ENCODE data around the gene ZNF70. TPM values are rescaled to one million over a fixed set of nuclear protein-coding genes. Genes with fewer than 3 reads are reported as not detected.

Gene ZNF70
- total RNA-seq, 1 donor from 2014 or later = 1.4 TPM

DNA sequence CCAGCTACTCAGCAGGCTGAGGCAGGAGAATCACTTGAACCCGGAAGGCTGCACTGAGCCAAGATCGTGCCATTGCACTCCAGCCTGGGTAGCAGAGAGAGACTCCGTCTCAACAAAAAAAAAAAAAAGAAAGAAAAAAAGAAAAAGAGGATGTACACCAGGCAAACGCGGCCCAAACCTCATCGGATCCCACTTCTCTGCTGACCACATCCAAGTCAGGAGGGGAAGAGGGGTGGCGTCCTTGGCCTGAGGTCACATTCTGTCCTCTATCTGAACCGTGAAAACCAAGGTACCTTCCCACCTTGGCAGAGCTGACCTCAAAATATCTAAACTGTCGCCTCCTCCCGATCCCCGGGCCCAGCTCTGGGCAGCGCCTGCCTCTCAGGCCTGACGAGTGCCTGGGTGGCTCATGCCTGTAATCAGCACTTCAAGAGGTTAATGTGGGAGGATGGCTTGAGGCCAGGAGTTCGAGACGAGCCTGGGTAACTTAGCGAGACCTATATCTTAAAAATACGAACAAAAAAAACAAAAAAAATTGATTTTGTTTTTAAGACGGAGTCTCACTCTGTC is 35.0 kb downstream of the ZNF70 start:
- ATAC-seq = no peak

DNA sequence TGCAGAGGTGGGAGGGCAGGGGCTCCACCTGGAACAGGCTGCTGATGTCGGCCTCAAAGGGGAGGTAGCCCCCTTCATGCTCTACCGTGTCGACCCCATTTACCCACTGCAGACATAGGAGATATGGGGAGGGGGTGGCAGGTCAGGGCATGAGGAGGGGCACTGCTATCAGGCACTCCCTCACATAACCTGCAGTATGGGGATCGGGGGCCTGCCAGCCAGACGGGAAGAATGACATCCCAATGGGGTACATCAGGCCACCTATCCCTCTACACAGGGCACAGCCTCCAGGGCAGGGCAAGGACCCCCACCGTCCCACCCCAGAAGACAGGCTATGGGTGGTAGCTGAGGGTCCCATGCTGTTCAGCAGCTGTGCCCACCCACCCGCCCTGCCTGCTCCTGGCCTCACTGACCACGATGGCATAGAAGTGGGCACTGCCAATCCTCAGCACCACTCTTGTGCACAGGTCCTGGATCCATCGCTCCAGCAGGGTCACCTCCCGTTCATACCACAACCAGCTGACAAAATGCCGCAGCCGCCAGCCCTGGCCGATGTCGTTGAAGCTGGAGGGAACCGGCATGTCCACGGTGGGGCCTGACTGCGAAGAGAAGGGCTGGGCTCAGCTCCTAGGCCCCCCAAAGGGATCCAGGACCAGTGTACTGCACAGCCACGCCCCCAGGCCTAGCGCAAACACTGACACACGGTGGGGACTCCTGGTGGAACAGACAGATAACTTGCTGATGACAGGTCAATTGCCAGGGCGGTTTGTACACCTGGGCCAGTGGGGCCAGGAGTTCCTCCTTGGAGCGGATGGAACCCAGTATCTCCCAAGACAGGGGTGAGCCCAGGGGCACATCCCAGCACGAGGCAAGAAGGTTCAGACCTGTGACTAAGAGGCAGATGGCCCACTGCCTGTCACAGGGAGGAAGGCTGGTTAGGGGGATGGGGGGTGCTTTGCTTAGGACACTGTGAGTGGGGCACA is 36.0 kb downstream of the ZNF70 start:
- peak; percentile 3 for ATAC-seq

DNA sequence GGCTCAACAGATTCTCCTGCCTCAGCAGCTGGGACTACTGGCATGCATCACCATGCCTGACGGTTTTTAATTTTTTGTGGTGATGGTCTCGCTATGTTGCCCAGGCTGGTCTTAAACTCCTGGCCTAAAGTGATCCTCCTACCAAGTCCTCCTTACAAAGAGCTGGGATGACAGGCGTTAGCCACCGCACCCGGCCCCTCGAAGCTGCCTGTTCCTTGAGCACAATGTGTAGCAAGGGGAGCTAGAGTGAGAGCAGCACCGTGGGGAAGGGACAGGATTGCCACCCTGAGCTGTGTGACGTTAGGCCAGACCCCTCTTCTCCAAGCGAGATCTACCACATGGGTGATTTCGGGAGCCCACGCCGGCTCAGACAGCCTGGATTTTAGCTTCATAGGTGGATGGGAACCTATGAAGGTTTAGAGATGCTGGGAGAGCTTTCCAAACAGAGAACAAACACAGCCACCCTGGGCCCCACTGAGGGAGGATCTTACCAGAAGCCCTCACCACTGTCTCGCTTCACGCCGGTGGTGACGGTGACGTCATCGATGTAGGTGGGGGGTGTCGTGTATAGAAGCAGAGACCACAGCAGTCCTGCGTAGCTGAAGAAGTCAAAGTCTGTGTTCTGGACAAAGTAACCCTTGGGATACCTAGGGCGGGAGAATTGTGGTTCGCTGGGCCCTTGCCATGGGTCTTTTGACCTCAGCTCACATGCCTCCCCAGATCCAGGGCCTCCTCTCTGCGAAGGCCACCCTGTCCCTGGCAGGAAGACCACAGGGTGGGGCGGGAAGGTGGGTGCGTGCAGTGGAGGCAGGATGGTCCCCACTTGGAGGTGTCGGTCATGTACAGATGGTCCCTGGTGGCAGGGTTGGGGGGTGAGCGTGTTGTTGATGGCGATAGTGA is 37.0 kb downstream of the ZNF70 start:
- ATAC-seq = no peak

DNA sequence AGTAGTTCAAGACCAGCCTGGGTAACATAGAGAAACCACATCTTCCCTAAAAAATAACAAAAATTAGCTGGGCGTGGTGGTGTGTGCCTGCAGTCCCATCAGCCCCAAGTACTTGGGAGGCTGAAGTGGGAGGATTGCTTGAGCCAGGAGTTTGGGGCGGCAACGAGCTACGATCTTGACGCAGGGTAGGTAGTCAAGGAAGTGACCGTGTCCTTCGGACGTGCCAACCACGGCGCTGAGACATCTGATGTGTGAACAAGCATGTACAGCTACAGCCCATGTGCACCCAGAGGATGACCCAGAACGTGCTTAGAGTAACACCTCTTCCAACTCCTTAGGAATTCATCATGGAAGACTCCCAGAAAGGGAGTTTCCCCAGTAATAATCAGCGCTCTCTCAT is 38.7 kb downstream of the ZNF70 start:
- ATAC-seq = no peak

DNA sequence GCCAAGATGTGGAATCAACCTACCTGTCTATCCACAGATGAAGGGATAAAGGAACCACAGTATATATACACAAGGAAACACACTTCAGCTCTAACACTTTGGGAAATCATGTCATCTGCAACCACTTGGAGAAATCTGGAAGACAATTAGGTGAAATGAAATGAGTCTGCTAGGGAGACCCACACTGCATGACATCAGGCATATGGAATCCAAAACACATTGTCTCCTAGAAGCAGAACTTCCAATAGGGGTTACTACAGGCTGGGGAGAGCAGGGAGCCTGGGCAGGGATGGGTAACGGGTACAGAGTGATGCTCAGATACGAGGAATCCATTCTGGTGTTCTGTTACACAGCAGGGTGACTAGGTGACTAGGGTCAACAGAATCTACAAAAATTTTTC is 41.8 kb downstream of the ZNF70 start:
- ATAC-seq = no peak

DNA sequence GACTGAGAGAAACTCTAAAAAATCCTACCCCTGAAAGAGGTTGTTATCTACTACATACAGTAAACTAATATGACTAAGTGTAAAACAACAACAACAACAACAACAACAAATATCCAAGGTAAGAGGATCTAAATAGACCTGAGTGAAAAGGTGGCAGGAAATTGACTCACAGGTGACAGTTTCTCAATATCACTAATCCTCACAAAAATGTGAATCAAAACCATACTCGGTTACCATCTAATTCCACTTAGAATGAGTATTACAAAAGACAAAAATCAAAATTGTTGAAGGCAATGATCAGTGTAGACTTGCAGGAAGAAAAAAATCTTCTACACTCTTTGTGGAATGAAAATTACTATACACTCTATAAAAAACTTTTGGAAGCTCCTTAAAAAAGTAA is 42.6 kb downstream of the ZNF70 start:
- ATAC-seq = no peak

DNA sequence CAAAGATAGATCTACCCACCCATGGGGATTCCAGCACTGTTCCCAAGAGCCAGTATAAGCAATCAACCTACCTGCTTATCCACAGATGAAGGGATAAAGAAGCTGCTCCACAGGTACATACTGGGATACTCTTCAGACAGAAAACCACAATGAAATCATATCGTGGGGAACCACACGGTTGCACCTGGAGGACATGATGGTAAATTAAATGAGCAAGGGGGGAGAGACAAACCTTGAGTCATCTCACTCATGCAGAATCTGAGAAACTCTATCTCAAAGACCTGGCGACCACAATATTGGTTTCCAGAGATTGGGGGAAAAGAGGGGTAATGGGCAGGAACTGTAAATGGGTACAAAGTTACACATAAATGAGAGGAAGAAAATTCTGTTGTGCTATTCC is 45.6 kb downstream of the ZNF70 start:
- ATAC-seq = no peak

DNA sequence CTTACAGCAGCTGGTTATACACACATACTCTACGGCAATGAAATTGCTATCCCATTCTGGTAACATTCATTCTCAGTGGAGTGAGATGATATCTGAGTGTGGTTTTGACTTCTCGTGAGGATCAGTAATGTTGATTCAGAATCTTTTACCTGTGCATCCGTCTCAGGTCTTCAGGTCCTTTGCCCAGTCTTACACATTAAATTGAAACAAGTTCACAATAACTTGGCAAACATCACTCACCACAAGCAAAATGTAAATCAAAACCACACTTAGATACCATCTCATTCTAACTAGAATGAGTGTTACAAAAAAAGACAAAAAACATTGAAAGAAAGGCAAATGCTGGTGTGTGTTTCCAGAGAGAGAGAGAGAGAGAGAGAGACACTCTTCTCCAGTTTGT is 46.1 kb downstream of the ZNF70 start:
- ATAC-seq = no peak

DNA sequence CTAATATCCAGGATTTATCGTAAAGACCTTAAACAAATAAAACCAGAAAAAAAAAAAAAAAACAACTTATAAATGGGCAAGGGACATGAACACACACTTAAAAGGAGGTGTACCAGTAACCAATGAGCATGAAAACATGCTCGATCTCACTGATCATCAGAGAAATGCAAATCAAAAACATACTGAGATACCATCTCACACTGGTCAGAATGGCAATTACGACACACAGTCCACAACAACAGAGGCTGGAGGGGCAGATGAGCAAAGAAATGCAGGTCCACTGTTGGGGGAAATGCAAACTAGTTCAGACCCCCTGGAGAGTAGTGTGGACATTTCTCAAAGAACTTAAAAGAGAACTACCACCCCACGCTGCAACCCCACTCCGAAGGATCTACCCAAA is 46.9 kb downstream of the ZNF70 start:
- no peak for ATAC-seq

DNA sequence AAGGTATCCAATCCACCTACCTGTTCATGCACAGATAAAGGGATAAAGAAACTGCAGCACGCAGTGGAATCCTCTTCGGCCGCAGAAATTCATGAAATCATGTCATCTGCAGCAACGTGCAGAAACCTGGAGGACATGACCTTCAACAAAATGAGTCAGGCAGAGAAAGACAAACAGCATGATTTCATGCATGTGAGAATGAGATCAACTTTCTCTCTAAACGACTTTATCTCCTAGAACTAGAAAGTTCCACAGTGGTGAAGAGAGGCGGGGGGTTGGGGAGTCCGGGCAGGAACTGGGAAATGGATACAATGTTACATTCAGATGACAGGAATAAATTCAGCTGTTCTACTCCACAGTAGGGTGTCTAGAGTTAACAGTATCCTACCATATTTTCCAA is 50.2 kb downstream of the ZNF70 start:
- ATAC-seq = no peak

DNA sequence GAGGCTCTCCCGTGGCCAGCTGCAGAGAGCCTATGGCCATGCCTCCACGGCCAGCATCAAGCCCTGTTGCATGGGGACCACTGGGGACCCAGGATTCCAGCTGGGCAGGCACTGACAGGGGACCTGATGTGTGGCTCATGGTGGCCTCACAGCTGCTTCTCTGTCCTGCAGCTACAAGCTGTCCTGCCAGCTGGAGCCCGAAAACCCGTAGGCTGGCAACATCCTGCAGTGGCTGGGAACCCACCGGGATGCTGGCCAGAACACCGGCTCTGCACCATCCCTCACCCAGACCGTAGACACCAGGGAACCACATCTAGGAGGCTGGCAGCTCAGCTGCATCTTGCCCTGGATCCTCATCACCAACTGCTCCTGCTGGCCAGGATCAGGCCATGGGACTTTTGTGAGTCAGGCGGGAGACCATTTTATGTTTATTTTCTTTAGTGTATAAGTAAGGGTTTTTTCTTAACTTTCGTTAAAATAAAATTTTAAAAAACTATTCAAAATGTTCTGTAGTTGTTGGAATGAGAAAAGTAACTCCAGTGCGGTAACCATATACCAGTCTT is 52.2 kb downstream of the ZNF70 start:
- no peak for ATAC-seq

DNA sequence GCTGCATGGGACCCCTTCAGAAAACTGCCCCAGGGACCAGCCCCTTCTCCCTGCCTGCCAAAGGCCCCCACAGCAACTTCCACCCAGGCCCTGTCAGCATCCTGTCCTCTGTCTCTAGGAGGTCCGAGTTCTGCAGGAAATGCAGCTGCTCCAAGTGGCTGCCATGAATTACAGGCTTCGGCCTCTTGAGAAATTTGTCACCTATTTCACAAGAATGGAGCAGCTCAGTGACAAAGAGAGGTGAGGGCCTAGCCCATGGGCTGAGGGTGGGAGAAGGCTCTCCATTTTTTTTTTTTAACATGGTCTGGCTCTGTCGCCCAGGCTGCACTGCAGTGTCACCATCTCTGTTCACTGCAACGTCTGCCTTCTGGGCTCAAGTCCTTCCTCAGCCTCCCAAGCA is 52.8 kb downstream of the ZNF70 start:
- ATAC-seq = no peak

DNA sequence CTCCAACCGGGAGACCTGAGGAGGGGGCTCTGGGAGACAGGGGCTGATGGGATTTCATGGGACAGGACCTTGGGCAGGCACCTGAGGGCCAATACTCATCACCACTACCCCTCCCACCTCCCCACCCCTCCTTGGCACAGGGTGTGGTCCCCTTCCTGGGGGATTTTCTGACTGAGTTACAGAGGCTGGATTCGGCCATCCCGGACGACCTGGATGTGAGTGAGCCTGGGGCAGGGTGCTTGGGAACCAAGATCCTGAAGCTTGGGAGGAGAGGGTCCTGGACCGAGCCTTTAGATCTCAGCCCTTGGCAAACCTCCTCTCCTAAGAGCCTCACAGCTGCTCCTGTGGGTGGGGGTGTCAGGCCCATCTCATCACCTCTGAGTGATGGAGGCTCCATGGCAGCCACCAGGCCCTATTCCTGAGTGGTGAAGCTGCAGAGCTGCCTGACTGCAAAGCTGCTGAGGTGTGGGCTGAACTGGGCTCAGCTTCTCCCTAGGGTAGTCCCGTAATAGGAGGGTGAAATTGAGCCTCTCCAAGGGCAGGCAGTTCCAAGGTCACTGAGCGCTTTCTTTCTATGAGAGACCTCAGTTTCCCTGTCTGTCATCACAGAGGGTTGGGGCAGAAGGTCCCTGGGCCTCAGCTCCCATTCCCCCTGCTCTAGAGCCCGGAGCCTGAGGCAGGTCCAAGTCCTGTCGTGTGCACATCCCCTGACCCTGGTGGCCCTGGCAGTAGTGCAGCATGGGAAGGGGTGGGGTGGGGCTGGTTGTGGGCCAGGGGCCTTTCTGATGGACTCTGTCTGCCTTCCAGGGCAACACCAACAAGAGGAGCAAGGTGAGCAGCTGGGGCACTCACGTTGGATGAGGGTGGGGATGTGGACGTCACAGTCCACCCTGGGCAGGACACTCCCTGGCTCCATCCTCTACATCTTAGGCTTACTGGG is 53.6 kb downstream of the ZNF70 start:
- peak; percentile 4 for ATAC-seq

DNA sequence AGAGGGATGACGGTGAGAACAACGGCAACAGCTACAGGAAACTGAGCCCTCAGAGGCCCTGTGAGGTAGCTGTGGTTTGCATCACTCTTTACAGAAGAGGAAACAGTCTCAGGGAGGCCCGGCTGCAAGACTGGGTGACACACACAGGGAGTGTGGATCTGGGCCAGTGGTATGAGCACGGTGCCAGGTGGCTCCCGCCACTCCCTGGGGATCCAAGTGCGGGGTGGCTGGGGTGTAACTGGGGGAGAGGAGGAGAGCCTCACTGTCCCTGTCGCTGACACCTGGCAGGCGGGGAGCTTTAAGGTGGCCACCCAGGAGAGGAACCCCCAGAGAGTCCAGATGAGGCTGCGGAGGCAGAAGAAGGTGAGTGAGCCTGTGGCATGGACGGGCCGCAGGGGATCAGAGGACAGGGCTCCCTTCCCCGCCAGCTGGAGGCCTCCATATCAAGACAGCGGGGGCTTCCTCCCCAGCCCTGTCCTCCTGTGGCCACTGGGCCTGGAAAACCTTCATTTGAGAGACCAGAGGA is 54.5 kb downstream of the ZNF70 start:
- ATAC-seq = peak; percentile 66

DNA sequence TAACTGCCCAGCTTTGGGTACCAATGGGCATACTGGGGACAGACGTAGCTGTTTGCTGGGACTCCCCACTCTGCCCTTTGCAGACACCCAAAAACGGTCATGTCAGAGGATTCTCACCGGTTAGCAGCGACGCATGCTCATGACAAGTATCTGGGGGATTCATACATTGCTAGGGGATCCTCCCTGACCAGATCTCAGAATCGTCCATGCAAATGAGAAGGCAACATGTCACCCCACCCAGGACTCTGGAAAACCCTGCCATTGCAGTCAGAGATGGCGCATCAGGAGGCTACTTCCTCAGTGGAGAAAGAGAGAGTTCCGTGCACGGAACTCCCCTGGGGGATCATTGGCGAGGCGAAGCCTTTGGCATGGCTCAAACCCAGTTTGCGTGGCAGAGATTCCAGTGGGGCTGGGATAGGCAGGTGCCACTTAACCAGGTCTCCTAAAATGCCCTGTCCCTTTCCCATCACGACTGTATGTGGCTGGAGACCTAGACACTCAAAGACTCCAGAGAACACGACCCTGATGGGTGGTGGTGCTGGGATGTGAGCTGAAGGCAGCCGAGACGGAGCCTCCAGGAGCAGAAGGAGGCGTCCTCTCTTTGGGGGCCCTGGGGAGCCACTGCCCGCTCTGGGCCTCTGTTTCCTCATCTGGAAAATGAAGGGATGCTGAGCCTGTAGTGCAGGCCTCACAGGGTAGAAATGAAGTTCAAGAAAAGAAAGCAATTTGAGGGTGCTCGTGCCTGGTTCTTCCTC is 55.2 kb downstream of the ZNF70 start:
- ATAC-seq = no peak

DNA sequence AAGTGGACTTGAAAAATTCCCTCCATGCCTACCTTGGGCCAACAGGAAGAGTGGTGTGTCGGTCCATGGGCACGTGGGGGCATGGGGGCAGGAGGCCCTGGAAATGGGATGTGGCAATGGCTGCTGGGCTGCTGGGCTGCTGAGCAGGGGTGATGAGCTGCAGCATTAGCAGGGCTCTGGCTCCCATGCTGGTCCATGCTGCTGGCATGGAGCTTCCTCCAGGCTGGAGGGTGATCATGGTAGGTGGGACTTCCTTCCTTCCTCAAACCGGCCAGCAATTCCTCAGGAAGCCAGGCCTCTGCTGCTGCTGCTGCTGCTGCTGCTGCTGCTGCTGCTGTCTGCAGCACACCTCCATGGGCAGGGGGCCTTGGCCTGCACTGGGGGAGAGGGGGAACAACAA is 55.8 kb downstream of the ZNF70 start:
- ATAC-seq = no peak

DNA sequence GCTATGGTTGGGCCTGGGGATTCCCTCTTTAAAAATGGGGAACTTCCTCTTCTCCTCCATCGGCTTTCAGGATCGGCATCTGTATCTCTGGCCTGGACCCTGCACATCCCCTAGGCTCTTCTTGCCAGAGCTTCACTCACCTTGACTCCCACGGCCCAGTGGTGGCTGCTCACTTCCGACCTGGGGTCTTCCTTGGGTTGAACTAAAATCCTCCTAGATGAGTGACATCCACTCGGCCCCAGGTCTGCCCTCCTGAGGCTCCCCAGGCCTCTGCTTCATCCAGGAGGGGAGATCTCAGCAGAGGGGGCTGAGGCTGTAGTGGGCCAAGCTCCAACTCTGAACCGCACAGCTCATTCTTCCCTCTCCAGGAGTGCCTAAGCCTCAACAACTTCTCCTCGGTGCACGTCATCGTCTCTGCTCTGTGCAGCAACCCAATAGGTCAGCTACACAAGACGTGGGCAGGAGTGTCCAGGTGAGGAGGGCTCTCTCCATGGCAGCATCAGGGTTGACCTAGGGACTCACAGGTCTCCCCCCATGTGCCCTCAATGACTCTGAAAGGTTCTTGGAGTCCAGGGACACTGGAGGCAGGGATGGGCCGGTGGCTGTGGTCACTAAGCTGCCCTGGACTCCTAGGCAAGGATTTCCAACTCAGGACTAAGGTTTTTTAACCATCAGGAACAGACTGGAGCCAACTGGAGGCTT is 56.8 kb downstream of the ZNF70 start:
- no peak for ATAC-seq

DNA sequence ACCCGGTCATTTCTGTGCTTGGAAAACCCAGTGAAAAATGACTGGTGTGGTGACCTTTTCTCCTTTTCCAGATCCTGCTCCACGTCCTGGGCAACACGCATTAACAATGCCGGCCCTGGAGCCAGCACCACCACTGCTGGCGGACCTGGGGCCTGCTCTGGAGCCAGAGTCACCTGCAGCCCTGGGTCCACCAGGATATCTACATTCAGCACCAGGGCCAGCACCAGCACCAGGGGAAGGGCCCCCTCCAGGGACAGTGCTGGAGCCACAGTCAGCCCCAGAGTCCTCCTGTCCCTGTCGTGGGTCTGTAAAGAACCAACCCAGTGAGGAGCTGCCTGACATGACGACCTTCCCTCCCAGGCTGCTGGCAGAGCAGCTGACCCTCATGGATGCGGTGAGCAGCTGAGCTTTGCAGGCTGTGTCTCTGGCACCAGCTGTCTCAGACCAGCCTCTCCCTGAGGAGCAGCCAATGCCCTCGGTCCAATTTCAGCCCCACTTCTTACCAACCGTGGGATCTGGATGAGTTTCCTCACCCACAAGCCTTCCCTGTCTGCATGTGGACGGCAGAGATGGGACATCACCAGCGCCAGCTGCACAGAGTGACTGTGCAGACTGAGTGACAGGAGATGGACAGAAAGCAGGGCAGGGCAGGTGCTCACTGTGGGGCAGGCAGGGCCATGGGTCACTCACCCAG is 58.2 kb downstream of the ZNF70 start:
- no peak for ATAC-seq

DNA sequence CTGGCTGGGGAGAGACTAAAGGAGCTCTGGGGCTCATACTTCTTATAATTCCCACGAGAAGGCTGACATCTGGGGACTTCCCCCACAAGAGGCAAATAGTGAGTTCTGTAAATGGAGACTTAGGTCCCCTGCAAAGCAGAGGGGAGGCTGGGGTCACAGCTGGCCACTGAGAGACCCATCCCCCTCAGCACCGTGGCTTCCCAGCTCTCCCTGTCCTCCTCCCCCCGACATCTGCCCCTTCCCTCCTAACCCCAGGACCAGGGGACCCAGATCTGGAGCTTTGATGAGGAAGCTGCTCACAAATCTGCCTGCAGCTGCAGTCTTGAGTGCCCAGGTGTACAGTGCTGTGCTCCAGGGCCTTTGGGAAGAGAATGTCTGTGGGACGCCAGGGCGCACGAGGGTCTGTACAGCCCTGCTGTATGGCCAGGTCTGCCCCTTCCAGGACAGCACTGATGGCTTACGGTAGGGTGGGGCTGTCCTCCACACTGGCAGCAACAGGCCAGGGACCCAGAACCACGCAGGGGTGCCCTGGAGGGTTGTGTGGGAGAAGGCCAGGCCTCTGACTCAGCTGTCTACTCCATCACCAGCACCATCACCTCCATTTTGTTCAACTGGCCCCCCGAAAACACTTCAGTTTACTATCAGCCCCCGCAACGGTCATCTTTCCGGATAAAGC is 59.0 kb downstream of the ZNF70 start:
- ATAC-seq = no peak

All from esophagus mucosa (tissue), 1 donor.